ENCODE results near the gene BRCA1.
A peak's percentile ranks its signal among the peaks of the same experiment; 100 is the strongest.

Gene BRCA1

DNA sequence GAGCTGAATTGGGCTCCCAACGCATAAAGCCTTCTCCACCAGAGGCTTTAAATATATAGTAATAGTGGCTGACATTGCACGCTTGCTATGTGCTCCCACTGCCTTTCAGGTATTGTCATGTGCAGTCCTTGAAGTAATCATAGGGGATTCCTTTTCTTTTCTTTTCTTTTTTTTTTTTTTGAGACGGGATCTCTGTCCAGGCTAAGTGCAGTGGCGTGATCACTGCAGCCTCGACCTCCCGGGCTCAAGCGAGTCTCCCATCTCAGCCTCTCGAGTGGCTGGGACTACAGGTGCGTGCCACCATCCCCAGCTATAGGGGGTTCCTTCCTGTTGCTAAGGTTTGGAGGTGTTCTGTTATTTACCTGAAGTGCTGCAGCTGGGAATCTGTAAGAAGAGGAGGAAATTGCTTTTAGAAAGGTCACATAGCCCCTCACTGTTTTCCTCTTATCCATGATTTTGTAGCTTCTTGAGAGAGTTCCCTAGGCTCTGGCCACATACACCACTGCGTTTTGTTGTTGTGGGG, 126.1 kb downstream of the BRCA1 start:
- DNase-seq = no peak

DNA sequence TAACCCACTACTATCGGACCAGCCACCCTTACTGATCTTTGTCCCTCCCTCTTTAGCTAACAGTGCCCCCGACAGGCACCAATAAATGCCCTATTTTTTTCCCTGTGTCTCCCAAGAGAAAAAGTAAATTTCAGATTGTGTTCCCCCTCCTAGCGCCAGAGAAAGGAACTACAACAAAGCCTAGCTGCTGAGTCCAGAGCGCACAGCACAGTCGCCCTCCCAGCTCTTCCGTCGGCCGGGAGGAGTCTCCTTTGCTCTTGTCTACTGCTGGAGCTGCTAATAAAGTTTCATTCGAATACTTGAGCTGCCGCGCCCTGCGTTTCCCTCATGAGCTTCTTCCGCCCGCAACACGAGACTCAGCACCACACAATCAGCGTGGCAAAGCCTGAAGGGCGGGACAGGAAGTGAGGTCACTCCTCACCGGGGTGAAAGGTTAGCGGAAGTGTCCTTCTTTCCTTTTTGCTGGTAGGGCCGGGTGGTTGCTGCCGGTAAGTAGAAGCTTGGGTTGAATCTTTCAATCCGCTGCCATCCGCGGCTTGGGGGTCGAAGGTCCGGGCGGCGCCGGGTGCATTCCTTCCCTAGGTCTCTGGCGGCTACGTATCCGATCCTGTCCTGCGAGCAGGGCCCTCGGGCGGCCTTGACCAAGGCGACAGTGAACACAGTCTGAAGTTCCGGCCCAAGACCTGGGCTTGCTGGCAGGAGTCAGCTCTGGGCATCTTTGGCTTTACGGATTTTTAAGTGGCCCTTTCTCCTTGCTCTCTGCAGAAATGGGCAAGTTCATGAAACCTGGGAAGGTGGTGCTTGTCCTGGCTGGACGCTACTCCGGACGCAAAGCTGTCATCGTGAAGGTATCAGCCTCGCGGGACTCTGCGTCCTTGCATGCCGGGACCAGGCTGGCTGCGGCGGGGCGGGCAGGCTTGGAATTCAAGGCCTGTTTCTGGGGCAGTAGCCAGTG, 126.9 kb downstream of the BRCA1 start, which contains the start of gene RPL27:
Gene RPL27, plus strand, starts transcription at position 436 of the 955 bp plus-strand sequence. Its CDS starts 332 bp downstream, at position 768.
- peak; percentile 99 for DNase-seq

DNA sequence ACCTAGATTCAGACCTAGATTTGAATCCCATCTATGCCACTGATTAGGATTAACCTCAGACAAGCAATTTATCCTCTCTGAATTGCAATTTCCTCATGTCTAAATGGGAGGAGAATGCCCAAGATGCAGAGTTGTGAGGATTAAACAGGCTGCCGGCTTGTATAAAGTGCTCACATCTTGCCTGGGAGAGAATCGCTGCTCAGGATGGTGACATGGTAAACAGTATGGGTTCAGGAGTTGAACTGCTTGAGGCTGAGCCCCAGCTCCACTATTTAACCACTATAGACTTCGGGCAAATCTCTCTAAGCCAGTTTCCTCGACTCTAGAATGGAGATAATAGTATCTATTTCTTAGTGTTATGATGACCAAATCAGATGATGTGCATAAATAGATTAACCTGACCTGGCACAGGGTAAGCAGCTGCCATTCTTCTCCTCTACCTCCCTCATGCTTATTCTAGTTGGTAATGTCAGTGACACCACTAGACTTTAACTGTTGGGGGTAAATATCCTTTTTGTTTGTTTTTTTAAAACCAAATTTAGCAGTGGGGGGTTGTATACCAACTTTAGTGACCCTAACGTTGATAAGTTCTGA, 127.7 kb downstream of the BRCA1 start:
- DNase-seq = no peak

Measured in CD4-positive, alpha-beta T cell treated with Interleukin-10 for 1 hour (primary cell).